HCT116 (cell line): ENCODE results near the gene FNDC5. TPM values are rescaled to one million over a fixed set of nuclear protein-coding genes. Genes with fewer than 3 reads are reported as not detected.

ENCODE experiments used
- ATAC-seq: fragments of 200-7000 bp; cut with Tn5 transposase; 2 replicates; pipeline ENCODE4 v1.9.1; 2020; ENCODE audit warnings: mild to moderate bottlenecking, moderate library complexity
- BruUV-seq: library from RNA; stranded (reverse); fragments of 400-500 nt; replicated peaks from 2 replicates; lab custom pipeline; 2021; lab: Mats Ljungman, UMichigan
- CTCF ChIA-PET: fragments of 300-600 bp; sonication (Branson Sonifier 250); formaldehyde crosslinking; loops from one replicate; lab custom pipeline; 2021; ENCODE audit warnings: antibody characterized with exemption; lab: Charles Lee
- POLR2A ChIA-PET: fragments of 300-600, 350-600 bp; sonication (Branson Sonifier 250); formaldehyde crosslinking; loops from one replicate; lab custom pipeline; 2021; ENCODE audit warnings: antibody characterized with exemption; lab: Charles Lee
- RAD21 ChIA-PET, 2 experiments: fragments of 300-600 bp; sonication (Branson Sonifier 250); formaldehyde crosslinking; loops; one replicate each; lab custom pipeline; 2023; ENCODE audit warnings: low total read pairs in 2 of 2; ENCODE audit not compliant: uncharacterized antibody in 2 of 2, unreplicated experiment in 2 of 2, low non-redundant PET in 1 of 2; lab: Charles Lee
- DNase-seq: peaks from one replicate; pipeline ENCODE4 v3.0.0-alpha.2; 2010; ENCODE audit warnings: low read depth, low spot score
- H2AFZ ChIP-seq: fragments of 200-600 bp; shearing (Covaris generic), sonication (generic); 2 replicates; pipeline ENCODE4 v1.6.1; 2017; ENCODE audit warnings: low read depth, mixed run types, mixed read lengths, antibody characterized with exemption, low read length; ENCODE audit not compliant: poor library complexity, severe bottlenecking
- H3K27ac ChIP-seq: 2 replicates; pipeline ENCODE4 v1.5.1; 2012; ENCODE audit warnings: low read depth, low read length
- H3K27me3 ChIP-seq: fragments of 200-600 bp; sonication (generic); 2 replicates; pipeline ENCODE4 v1.6.1; 2016; ENCODE audit warnings: mixed run types, low read length, mixed read lengths; ENCODE audit not compliant: insufficient read depth
- H3K36me3 ChIP-seq, 2 experiments: fragments of 200-500 bp in 1 of 2; fragments of 200-600 bp in 1 of 2; sonication (Bioruptor generic) in 1 of 2; sonication (generic) in 1 of 2; 2 replicates each; pipeline versions ENCODE4 v1.5.1 to v1.6.1; 2014 to 2016; ENCODE audit warnings: low read length in 2 of 2, inconsistent platforms in 1 of 2, mixed read lengths in 1 of 2, mixed run types in 1 of 2; ENCODE audit not compliant: insufficient read depth in 2 of 2, control insufficient read depth in 1 of 2
- H3K4me1 ChIP-seq, 2 experiments: fragments of 200-600 bp in 1 of 2; sonication (generic) in 1 of 2; 2 replicates each; pipeline versions ENCODE4 v1.5.1 to v1.6.1; 2012 to 2017; ENCODE audit warnings: low read length in 2 of 2, inconsistent platforms in 1 of 2, mild to moderate bottlenecking in 1 of 2, mixed read lengths in 1 of 2, mixed run types in 1 of 2, moderate library complexity in 1 of 2; ENCODE audit not compliant: insufficient read depth in 2 of 2, control insufficient read depth in 1 of 2
- H3K4me2 ChIP-seq: fragments of 200-600 bp; sonication (generic); 2 replicates; pipeline ENCODE4 v1.6.1; 2017; ENCODE audit warnings: mixed run types, low read length, mixed read lengths
- H3K4me3 ChIP-seq, 2 experiments: fragments of 200-600 bp in 1 of 2; sonication (generic) in 1 of 2; replicated peaks in 1 of 2; 2 replicates each; pipeline ENCODE4 v1.5.1; 2011 to 2016; ENCODE audit warnings: low read length in 2 of 2, control low read depth in 1 of 2, low read depth in 1 of 2, mild to moderate bottlenecking in 1 of 2, mixed read lengths in 1 of 2, mixed run types in 1 of 2
- H3K79me2 ChIP-seq: fragments of 200-600 bp; sonication (generic); 2 replicates; pipeline ENCODE4 v1.6.1; 2017; ENCODE audit warnings: mild to moderate bottlenecking, mixed run types, low read length, moderate library complexity, mixed read lengths; ENCODE audit not compliant: insufficient read depth
- H3K9ac ChIP-seq: fragments of 200-600 bp; sonication (generic); 2 replicates; pipeline ENCODE4 v1.6.1; 2016; ENCODE audit warnings: low read length, mixed read lengths
- H3K9me2 ChIP-seq: fragments of 200-600 bp; sonication (generic), shearing (Covaris generic); 2 replicates; pipeline ENCODE4 v1.6.1; 2017; ENCODE audit warnings: mixed run types, mild to moderate bottlenecking, moderate library complexity; ENCODE audit not compliant: insufficient read depth
- H3K9me3 ChIP-seq, 2 experiments: fragments of 200-500 bp in 1 of 2; fragments of 200-600 bp in 1 of 2; sonication (Bioruptor generic) in 1 of 2; sonication (generic) in 1 of 2; 2 replicates each; pipeline ENCODE4 v1.6.1; 2014 to 2017; ENCODE audit warnings: low read length in 2 of 2, mixed read lengths in 2 of 2, inconsistent platforms in 1 of 2, low read depth in 1 of 2, mild to moderate bottlenecking in 1 of 2, mixed run types in 1 of 2, moderate library complexity in 1 of 2; ENCODE audit not compliant: control insufficient read depth in 1 of 2, insufficient read depth in 1 of 2
- H4K20me1 ChIP-seq: fragments of 200-600 bp; sonication (generic), shearing (Covaris generic); 2 replicates; pipeline ENCODE4 v1.6.1; 2017; ENCODE audit warnings: mixed run types, mild to moderate bottlenecking, moderate library complexity; ENCODE audit not compliant: insufficient read depth
- CBX3 ChIP-seq: IDR thresholded peaks from 2 replicates; pipeline ENCODE4 v1.6.1; 2012; ENCODE audit warnings: low read depth
- EGR1 ChIP-seq: IDR thresholded peaks from 2 replicates; pipeline ENCODE4 v1.6.1; 2012; ENCODE audit warnings: low read depth
- FOSL1 ChIP-seq: IDR thresholded peaks from 2 replicates; pipeline ENCODE4 v1.6.1; 2012; ENCODE audit warnings: low read depth
- POLR2A ChIP-seq: IDR thresholded peaks from 2 replicates; pipeline ENCODE4 v1.7.0; 2011; ENCODE audit warnings: borderline replicate concordance; ENCODE audit not compliant: insufficient read depth, insufficient read length; ENCODE audit errors: extremely low read depth
- SP1 ChIP-seq: IDR thresholded peaks from 2 replicates; pipeline ENCODE4 v1.6.1; 2012; ENCODE audit warnings: low read depth
- YY1 ChIP-seq: IDR thresholded peaks from 2 replicates; pipeline ENCODE4 v1.6.1; 2011; ENCODE audit warnings: low read length, low read depth, moderate library complexity, mild to moderate bottlenecking; ENCODE audit not compliant: insufficient replicate concordance; ENCODE audit errors: extremely low read depth
- ZNF274 ChIP-seq: fragments of 200-500 bp; sonication (Bioruptor generic); IDR thresholded peaks from 2 replicates; pipeline ENCODE4 v1.6.1; 2014; ENCODE audit warnings: mild to moderate bottlenecking, low read depth, low read length, inconsistent platforms
- intact Hi-C: fragments of 100-400 bp; cut with micrococcal nuclease; formaldehyde crosslinking; loops from 2 replicates; pipeline ENCODE4 v1.10.0; 2022
- total RNA-seq: library from RNA; stranded (reverse); gene quantifications from one replicate; pipeline ENCODE4 v1.2.1, GENCODE V29; 2021; ENCODE audit not compliant: unreplicated experiment
- TF ChIP-seq, protein P1 (sequence below): IDR thresholded peaks from 2 replicates; pipeline ENCODE4 v1.6.1; 2011; ENCODE audit warnings: mild to moderate bottlenecking, low read length, moderate library complexity; ENCODE audit not compliant: insufficient replicate concordance; ENCODE audit errors: extremely low read depth
- TF ChIP-seq, protein P2 (sequence below), 3 experiments: fragments of 200-600 bp in 1 of 3; sonication (generic) in 1 of 3; IDR thresholded peaks in 2 of 3; conservative IDR thresholded peaks in 1 of 3; 2 replicates each; pipeline ENCODE4 v1.5.1; 2012 to 2017; ENCODE audit warnings: low read depth in 2 of 3, low read length in 2 of 3, antibody characterized with exemption in 1 of 3, borderline replicate concordance in 1 of 3, control low read depth in 1 of 3, mild to moderate bottlenecking in 1 of 3, mixed read lengths in 1 of 3, mixed run types in 1 of 3, moderate library complexity in 1 of 3; ENCODE audit not compliant: insufficient read depth in 1 of 3

The FNDC5 gene
- total RNA-seq, 1 experiment from 2014 or later = not detected

DNA sequence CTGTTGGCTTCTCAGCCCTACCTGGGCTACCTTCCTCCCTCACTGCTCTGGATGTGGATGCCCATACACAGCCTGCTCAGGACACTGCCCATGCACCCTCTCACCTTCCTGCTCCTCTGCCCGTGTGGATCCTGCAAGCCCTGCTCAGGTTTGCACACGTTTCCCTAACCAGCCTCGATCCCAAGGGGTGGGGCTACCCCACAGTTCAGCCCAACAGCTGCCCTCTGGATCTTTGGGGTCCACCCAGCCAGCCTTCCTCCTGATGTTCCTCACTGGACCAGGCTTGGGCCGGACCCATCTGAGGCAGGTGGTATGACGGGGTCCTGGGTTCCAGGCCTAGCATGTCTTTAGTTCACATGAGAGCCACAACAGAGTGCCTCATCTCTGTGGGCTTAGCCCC, 25.7 kb upstream of the FNDC5 start:
- RAD21 ChIA-PET = no interaction called here
- no peak for DNase-seq
- H3K9ac ChIP-seq = no peak overlapping the region
- peaks cover 11 to 25% of the 10 kb centered on the region in 2 experiments; a peak in 3 of 4 replicates for H3K4me1 ChIP-seq
- no peak overlapping the region for H3K4me2 ChIP-seq
- TF ChIP-seq CBX3 = no peak
- TF ChIP-seq, protein P1, sequence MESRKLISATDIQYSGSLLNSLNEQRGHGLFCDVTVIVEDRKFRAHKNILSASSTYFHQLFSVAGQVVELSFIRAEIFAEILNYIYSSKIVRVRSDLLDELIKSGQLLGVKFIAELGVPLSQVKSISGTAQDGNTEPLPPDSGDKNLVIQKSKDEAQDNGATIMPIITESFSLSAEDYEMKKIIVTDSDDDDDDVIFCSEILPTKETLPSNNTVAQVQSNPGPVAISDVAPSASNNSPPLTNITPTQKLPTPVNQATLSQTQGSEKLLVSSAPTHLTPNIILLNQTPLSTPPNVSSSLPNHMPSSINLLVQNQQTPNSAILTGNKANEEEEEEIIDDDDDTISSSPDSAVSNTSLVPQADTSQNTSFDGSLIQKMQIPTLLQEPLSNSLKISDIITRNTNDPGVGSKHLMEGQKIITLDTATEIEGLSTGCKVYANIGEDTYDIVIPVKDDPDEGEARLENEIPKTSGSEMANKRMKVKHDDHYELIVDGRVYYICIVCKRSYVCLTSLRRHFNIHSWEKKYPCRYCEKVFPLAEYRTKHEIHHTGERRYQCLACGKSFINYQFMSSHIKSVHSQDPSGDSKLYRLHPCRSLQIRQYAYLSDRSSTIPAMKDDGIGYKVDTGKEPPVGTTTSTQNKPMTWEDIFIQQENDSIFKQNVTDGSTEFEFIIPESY = no peak
- TF ChIP-seq, all 23 proteins: peak for 0
- ATAC-seq = no peak
- BruUV-seq = no TSS peak
- no peaks in the 10 kb centered on the region for H4K20me1 ChIP-seq
- H2AFZ ChIP-seq = no peak overlapping the region
- intact Hi-C loops = no loop called here
- H3K79me2 ChIP-seq = peaks cover 6% of the 10 kb centered on the region; the same call in 1 of the 2 replicates
- H3K9me3 ChIP-seq = no peaks in the 10 kb centered on the region
- no peak overlapping the region for H3K27ac ChIP-seq
- no peaks in the 10 kb centered on the region for H3K27me3 ChIP-seq
- no peaks in the 10 kb centered on the region for H3K9me2 ChIP-seq
- peaks cover 0 to 8% of the 10 kb centered on the region in 2 experiments; a peak in 2 of 4 replicates for H3K36me3 ChIP-seq
- POLR2A ChIA-PET = no interaction called here
- CTCF ChIA-PET = interaction anchor here (1.0 kb wide), 1 partner anchor 10 kb away, joined by 3 read pairs; the partner anchor contains the start of gene HPCA
- no peak overlapping the region for H3K4me3 ChIP-seq

DNA sequence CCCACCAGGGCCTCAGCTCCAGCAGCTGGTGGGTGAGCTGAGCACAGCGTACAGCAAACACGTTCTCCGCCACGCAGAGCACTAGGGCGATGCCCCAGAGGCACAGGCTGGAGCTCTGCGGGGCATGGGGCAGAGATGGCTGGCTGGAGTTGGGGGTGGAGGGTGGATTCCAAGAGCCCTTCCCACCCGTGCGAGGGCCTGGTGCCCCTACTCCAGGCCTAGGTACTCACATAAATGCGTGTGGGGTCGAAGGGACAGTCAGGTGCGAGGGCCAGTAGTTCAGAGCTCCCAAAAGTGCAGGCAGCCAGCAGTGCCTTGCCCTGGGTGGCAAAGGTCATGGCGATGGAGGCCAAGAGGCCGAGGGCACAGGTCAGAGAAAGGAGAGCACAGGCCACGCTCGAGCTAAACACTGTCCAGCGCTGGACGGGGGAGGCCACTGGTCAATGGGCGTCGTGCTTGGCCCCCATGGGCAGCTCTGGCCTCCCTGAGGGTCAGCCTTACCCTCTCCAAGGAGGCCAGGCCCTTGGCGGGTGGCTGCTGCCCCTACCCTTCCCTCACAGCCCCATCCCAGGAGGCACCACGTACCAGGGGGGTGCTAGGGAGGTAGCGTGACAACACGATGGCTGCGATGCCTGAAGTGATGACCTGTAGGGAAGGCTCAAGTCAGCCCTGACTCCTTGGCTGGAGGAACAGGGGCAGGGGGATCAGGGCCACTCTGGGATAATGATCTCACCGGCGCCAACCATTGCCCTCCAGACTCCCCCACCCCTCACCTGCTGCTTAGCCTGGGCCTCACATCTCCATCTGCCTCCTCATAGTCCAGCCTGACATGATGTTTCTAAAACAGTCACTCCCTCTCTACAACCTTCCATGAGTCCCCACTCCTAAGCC, 24.9 kb upstream of the FNDC5 start:
- ChIA-PET RAD21 (no interaction called here), CTCF (no interaction called here), POLR2A (interaction anchor here (0.5 kb wide), 1 partner anchor 428 kb away, joined by 5 read pairs; no protein-coding TSS in a partner anchor)
- no peaks in the 10 kb centered on the region for H4K20me1 ChIP-seq
- intact Hi-C loops = no loop called here
- ATAC-seq (no peak), DNase-seq (no peak)
- H3K79me2 ChIP-seq = peaks cover 2% of the 10 kb centered on the region; the same call in 1 of the 2 replicates
- H3K9ac ChIP-seq = no peak overlapping the region
- no peaks in the 10 kb centered on the region for H3K9me2 ChIP-seq
- no peaks in the 10 kb centered on the region for H3K9me3 ChIP-seq
- H3K4me2 ChIP-seq = no peak overlapping the region
- H3K27me3 ChIP-seq = no peaks in the 10 kb centered on the region
- peaks cover 0 to 8% of the 10 kb centered on the region in 2 experiments; a peak in 2 of 4 replicates for H3K36me3 ChIP-seq
- no peak overlapping the region for H3K27ac ChIP-seq
- TF ChIP-seq YY1 (no peak), POLR2A (no peak), SP1 (no peak), EGR1 (no peak), ZNF274 (no peak), CBX3 (no peak), FOSL1 (no peak)
- TF ChIP-seq, protein P1 = no peak
- TF ChIP-seq, protein P2, sequence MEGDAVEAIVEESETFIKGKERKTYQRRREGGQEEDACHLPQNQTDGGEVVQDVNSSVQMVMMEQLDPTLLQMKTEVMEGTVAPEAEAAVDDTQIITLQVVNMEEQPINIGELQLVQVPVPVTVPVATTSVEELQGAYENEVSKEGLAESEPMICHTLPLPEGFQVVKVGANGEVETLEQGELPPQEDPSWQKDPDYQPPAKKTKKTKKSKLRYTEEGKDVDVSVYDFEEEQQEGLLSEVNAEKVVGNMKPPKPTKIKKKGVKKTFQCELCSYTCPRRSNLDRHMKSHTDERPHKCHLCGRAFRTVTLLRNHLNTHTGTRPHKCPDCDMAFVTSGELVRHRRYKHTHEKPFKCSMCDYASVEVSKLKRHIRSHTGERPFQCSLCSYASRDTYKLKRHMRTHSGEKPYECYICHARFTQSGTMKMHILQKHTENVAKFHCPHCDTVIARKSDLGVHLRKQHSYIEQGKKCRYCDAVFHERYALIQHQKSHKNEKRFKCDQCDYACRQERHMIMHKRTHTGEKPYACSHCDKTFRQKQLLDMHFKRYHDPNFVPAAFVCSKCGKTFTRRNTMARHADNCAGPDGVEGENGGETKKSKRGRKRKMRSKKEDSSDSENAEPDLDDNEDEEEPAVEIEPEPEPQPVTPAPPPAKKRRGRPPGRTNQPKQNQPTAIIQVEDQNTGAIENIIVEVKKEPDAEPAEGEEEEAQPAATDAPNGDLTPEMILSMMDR (IDR thresholded peaks at IDR 0.05 in 2 of 3, conservative IDR thresholded peaks at IDR 0.05 in 1 of 3; ENCODE audit: borderline replicate concordance in 1 of 3, insufficient read depth in 1 of 3, low read depth in 2 of 3, low read length in 2 of 3) = no peak
- H2AFZ ChIP-seq = no peak overlapping the region
- no TSS peak for BruUV-seq
- H3K4me1 ChIP-seq = peaks cover 11 to 23% of the 10 kb centered on the region in 2 experiments; a peak in 3 of 4 replicates
- H3K4me3 ChIP-seq = no peak overlapping the region
